GM12873 (cell line): ENCODE results near the gene NEO1.

Experiments used
- TF ChIP-seq, protein P1 (sequence below): IDR thresholded peaks from 2 replicates; pipeline ENCODE4 v1.5.1; 2012; ENCODE audit warnings: low read depth, mild to moderate bottlenecking, moderate library complexity, low read length, control low read depth; ENCODE audit not compliant: insufficient read depth; ENCODE audit errors: missing control alignments

The NEO1 gene

DNA sequence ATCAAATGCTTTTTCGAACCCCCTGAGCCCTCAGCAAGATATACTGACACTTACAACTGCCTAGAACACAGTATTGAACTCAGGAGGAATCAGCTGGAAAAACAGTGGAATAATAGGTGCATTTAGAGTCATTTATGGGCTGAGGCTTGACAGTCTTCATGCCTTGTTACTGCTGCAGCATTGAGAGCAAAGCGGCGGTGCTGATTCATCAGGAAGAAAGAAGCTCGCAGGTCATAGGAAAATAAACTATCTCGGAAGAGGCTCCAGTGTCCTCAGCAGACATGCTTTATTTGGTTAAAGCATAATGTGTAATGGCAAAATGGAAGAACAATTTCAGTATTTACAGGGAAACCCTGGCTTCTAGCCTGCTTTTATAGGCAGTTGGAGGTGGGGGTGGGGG lies 30.1 kb upstream of the NEO1 start:
- TF ChIP-seq, protein P1, sequence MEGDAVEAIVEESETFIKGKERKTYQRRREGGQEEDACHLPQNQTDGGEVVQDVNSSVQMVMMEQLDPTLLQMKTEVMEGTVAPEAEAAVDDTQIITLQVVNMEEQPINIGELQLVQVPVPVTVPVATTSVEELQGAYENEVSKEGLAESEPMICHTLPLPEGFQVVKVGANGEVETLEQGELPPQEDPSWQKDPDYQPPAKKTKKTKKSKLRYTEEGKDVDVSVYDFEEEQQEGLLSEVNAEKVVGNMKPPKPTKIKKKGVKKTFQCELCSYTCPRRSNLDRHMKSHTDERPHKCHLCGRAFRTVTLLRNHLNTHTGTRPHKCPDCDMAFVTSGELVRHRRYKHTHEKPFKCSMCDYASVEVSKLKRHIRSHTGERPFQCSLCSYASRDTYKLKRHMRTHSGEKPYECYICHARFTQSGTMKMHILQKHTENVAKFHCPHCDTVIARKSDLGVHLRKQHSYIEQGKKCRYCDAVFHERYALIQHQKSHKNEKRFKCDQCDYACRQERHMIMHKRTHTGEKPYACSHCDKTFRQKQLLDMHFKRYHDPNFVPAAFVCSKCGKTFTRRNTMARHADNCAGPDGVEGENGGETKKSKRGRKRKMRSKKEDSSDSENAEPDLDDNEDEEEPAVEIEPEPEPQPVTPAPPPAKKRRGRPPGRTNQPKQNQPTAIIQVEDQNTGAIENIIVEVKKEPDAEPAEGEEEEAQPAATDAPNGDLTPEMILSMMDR: no peak

DNA sequence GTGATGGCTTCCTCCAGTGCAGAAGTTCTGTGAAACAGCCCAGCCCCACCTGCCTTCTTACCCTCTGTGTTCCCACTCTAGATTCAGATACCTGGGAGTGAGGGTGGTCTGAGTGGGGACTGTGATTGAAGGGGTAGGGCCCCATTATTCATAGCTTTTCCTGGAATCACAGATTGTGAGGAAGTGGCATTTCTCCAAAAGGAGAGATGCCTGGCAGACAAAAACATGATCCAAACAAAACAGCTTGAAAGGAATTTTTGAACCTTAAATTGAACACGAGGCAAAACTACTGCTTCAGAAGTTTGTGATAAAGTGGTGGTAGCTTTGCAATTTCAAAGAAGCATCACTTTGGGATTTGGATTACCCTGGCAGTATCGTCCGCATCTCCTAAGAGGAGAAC lies 29.2 kb upstream of the NEO1 start:
- TF ChIP-seq, protein P1: no peak

DNA sequence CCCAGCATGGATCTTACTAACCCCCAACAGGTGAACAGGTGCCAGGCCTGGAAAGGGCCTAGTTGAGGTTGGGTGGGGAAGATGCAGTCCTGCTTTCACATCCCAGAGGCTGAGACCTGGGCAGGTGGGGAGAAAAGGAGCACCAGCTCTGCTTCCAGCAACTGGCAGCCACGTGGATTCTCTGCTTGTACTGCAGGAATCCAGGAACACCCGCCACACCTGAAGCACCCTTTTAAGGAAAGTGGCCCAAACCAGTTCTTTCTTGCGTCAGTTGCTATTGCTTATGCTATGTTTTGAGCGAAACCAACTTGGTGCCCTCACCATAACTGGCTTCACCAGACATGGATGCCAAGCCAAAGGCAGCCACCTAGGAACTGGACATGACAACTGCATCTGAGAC lies 28.1 kb upstream of the NEO1 start:
- TF ChIP-seq, protein P1: no peak

DNA sequence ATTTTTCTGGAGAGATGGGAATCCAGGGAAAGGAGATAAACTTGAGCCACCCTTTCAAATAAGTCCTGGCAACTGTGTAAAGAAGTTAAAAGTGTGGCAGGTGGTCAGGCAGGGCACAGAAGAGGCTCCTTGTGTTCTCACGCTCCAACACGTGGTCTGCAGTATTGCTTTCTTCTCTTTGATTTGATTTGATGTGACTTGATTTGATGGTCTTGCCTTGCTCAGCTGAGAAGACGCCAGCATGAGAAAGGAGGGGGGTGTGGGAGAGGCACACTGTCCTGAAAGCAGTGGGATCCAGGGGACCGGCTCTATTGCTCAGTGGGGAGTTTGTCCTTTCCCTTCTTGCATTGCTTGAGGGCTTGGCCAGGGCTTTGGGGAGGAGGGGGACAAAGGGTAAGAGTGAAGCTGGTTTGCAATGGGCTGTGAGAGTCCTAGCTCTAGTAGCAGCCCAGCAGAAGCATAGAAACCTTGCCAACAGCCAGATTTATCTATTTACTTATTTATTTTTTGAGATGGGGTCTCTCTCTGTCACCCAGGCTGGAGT lies 25.7 kb upstream of the NEO1 start:
- TF ChIP-seq, protein P1: no peak

DNA sequence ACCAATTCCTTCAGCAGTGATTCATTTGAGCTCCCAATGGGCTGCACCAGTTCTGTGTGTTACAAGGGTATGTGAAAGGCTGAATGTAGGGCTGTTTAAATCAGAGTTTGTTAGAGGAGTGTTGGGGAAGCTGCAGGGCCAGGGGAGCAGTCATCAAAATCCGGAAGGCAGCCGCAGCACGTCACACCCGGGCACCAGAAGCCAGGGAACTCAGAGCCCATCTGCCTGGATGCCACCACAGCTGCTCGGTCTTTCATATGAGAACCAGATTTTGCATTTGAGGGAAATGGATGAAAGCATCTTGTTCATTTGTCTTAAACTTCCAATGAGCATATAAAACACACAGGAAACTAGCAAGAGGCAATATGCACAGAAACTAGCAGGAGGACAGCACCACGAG lies 24.2 kb upstream of the NEO1 start:
- TF ChIP-seq, protein P1: no peak

DNA sequence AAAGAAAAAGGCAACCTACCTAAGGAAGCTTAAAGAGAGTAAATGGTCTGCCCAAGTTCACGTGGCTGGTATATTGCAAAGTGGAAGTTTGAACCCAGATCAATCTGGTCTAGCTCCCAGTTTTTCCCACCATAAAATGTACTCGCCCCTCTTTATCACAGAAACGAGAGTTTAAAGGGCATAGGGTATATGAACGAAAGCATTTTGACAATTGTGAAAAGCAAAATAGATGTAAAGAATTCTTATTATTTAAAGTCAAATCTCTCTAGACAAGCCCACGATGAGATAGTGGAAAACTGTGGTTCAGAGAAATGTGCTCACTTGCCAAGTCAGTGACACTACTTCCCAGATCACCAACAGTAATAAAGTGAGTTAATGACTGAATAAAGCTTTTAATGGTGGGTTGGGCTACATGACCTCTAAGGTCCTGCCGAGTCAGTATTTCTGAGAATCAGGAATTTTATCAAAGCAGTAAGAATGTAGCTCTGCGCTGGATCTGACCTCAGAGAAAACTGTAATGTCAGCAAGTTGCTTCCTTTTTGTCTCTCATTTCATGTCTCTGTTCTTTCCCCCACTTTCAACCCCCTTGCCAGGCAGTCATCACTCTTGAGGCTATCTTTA lies 23.3 kb upstream of the NEO1 start:
- TF ChIP-seq, protein P1: no peak

DNA sequence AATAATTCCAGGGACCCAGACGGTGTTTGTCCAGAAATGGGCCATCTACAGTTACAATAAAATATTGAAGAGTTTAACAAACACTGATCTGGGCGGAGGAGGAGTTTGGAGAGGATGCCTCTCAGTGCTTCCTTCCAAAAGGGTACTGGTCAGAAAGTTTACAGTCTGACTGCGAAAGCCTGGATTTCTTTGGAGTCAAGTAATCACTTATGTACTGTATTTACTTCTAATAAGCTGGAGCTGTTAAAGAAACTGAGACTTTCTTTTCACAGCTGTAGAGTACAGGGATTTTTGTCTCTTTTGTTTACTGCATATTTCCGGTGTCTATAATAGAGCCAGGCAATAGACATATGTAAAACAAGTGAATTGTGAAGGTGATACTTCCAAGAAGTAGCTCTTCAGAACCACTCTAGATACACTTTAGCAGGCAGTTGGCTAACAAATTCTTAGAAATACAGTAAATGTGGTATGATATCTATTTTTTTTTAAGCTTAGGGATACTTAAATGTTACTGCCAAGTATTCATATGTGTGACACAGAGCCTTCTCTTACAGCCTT lies 22.1 kb upstream of the NEO1 start:
- TF ChIP-seq, protein P1: no peak
